ENCODE measurements around the gene PIK3R2.
A peak's percentile ranks its signal among the peaks of the same experiment; 100 is the strongest.
"Not testable (repeated sequence)": the region's sequence is repeated elsewhere in the genome, so short reads cannot be mapped to it uniquely, and the experiment has no call there.

The PIK3R2 gene
- 0.10 to 0.61 (median 0.31) reads per million in 4 experiments for total RNA-seq

DNA sequence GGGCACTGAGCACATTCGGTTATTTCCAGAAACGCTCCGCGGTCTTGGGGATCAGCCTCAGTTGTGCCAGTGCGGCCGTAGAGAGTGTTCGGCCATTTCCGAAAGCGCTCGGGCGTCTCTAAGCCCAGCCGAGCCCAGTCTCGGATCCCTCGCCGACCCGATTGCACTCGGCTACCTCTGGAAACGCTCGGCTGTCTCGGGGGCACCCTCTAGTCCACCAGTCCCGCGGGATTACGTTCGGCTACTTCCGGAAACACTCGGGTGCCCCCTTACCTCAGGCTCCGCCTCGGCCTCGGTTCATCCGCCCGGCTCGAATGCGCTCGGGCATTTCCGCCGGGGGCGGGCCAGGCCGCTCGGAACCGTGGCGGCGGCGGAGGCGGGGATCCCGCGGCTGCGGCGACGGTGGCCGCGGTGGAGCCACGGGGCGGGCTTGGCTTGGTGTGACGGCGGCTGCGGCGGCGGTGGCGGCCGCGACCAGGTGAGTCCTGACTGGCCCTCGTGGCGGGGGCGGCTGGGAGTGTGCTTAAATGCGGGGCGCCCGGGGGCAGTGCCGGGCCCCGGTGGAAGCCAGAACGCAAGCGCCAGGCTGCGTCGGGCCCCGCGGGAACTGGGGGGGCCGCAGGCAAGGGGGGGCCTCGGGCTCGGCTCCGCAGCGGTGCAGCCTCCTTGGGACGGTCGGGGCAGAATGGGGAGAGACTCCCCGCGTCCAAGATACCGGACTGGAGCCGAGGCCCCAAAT, at the start of gene PIK3R2:
TSS of gene PIK3R2 (plus strand) at position 347 of the 739 bp plus-strand sequence. CDS start 2,717 bp downstream, outside the sequence.
- peak; percentile 100 for DNase-seq

DNA sequence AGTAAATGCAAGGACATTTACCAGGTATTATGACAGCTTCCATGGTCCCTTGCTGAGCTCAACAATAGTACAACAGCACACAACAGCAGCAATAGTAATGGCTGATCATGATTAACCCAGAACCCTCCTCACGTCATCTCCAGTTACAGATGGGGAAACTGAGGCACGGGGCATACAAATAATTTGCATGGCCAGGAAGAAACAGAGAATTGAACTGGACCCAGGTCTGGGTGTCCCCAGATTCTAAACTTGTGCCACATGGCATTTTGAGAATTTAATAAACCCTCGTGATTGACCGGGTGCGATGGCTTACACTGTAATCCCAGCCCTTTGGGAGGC, 48.2 kb upstream of the PIK3R2 start:
- no peak for DNase-seq

DNA sequence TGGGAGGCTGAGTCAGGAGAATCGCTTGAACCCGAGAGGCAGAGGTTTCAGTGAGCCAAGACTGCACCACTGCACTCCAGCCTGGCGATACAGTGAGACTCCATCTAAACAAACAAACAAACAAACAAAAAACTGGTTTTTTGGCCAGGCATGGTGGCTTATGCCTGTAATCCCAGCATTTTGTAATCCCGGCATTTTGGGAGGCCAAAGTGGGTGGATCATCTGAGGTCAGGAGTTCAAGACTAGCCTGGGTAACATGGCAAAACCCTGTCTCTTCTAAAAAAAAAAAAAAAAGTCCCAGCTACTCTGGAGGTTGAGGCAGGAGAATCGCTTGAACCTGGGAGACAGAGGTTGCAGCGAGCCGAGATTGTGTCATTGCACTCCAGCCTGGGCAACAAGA, 47.7 kb upstream of the PIK3R2 start:
- DNase-seq = not testable (repeated sequence)

DNA sequence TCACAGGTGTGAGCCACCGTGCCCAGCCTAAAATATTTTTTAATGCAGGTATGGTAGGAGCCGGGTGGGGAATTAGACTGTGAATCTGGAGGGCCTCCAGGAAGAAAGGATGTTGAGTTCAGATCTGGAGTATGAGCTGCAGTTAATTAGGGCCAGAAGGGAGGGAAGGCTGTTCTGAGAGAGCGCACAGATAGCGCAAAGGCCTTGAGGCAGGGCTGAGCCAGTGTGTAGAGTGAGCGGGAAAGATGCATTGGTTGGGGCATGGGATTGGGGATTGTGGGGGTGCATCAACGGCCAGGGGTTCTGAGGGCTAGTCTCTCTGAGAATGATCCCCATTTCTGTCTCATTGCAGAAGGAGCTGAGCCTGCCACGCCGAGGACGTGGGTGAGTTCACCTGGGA, 45.7 kb upstream of the PIK3R2 start:
- no peak for DNase-seq

DNA sequence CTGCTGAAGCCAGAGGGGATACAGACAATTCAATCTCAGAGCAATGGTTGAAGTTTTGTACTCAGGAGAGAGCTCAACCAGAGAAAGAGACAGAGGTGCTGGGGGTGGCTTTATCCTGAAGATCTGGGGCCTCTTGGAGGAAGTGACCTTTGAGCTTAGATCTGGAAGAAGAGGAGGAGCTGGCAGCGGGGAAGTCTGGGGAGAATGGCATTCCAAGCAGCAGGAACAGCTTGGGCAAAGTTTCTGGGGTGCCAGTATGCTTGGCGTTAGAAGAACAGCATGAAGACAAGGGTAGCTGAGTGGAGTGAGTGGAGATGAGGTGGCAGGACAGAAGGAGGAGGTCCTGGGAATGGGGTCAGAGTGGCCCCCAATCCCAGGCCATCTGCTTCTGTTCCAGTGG, 44.1 kb upstream of the PIK3R2 start:
- no peak for DNase-seq

DNA sequence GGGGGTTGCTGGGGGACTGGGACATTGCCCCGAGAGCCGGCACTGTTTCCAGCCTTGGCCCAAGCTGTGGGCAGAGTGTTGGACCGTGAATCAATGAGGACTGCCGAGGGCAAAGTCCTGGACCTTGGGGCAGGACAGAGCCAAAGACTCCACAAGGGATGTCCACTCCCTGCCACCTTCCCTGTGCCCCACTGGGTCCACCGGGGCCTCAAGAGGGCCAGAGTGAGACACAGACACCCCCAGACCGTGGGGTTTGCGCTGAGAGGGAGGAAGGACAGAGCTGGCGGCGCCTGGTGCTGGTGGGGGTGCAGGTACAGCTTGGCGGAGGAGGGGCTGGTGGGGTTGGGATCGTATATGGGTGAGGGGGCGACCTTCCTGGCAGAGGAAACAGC, 43.6 kb upstream of the PIK3R2 start:
- DNase-seq = no peak

DNA sequence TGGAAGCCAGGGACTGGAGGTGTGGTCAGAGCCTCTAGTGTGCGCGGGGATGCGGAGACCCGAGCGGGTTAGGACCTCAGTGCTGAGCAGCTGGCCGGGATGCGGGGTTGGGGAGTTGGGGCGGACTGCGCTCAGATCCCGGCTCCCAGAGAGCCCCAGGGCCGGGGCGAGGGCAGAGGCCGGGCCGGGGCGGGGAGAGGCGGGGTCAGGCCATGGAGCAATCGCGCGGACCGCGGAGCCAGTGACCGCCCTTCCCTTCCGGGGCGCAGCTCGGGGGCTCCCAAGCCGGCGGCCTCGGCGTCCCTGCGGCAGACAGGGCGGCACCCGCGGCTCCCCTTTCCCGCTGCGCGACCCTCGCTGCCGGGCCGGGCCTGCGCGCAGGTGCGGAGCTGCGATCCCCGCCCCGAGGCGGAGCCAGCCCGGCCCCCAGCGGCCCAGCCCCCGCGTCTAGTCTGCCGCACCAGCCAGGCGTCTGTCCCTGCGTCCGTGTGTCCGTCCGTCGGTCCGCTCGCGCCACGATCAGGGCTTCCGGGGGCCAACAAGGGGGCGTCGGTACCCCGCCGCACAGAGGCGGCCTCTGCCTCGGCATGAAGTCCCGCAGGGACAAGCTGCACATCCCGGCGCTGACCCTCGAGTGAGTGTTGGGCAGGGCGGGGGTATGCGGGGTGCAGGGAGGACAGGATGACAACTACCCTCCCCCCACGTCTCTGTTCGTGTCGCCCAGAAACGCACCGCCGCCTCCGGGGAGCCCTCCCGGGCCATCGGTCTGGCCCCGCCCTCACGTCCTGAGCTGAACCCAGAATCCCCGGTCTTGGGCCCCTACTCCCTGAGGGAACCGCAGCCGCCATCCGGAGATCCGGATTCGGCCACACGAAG, 43.0 kb upstream of the PIK3R2 start:
- DNase-seq = peak; percentile 31

DNA sequence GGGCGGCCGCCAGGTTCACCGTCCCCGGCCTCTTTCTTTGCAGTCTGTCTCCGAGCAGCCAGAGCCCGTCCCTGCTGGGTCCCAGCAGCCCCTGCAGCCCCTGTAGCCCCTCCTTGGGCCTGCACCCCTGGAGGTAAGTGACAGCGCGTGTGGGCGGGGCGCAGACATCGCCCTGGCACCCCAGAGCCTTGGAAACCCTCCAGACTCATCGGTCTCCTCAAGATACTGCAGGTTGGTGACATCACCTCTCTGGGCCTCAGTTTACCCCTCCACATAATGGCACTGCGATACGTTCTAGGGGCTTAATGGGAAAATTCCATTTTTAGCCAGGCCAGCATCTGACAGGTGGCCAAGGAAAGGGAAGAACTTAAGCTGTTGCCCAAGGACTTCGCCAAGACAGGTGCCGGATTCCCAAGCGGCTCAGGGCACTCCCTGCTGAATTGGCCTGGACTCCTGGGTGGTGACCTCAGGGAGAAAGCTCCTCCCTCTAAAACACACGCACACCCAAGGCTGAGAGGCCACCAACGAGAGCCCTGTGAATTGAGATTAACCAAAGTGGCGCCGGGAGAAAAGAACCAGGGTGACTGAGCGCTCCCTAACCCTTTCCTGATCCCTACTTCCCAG, 42.2 kb upstream of the PIK3R2 start:
- no peak for DNase-seq

DNA sequence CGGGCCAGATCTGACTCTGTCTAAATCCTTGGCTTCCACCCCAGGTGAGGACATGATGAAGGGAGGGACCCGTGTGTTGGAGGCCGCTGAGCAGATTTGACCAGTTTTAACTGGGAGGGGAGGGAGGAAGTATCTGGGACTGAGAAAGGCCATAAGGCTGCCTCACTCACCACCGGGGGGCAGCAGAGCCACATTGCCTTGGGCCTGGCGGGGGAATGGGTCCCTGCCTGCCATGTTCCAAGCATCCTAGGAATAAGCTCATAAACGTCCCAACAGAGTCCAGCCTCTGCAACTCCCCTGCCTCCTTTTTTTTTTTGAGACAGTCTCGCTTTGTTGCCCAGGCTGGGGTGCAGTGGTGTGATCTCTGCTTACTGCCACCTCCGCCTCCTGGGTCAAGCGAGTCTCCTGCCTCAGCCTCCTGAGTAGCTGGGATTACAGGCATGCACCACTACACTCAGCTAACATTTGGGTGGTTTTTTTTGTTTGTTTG, 39.9 kb upstream of the PIK3R2 start:
- DNase-seq = peak; percentile 67

DNA sequence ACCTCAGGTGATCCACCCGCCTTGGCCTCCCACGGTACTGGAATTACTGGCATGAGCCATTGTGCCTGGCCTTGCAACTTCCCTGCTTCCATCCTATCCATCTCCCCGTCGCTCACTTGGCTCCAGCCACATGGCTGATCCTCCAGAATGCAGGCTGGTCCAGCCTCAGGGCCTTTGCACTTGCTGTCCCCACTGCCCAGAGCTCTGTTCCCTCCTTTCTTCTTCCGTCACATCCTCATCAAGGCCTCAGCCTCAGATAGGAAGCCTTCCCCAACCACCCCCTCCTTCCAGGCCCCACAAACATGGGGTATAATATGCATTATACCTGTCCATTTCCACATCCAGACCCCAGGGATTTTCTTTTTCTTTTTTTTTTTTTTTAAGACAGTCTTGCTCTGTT, 39.1 kb upstream of the PIK3R2 start:
- DNase-seq = no peak

DNA sequence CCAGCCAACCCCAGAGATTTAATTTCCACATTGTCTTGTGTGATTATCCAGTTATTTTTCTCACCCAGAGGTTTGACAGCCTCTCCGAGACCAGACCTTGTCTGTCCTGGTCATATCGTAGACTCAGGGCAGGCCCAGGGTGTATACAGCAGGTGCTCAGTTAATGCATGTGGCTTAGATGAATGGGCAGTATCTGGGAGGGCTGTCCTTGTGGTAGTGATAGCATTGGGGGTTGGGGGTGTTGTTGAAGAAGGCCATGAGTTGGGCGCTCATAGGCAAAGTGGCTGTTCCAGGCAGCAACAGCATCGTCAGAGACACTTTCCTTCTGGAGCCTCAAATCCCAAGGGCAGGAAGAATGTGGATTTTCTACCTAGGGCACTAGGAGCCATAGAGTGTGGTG, 38.5 kb upstream of the PIK3R2 start:
- DNase-seq = no peak

DNA sequence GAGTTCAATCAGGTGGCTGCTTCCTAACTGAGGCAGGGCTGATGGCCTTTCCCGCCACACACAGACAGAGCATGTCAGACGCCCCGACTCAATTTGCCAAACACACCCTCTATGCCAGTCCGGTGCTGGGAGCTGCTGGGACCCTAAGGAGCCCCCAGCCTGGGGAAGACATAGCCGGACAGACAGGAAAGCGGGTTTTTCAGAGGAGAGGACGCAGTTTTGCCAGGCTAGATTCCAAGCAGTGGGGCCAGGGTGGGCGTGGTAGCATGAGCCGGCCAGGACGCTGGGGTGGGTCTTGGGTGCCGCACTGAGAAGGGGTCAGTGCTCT, 35.6 kb upstream of the PIK3R2 start:
- DNase-seq = no peak

DNA sequence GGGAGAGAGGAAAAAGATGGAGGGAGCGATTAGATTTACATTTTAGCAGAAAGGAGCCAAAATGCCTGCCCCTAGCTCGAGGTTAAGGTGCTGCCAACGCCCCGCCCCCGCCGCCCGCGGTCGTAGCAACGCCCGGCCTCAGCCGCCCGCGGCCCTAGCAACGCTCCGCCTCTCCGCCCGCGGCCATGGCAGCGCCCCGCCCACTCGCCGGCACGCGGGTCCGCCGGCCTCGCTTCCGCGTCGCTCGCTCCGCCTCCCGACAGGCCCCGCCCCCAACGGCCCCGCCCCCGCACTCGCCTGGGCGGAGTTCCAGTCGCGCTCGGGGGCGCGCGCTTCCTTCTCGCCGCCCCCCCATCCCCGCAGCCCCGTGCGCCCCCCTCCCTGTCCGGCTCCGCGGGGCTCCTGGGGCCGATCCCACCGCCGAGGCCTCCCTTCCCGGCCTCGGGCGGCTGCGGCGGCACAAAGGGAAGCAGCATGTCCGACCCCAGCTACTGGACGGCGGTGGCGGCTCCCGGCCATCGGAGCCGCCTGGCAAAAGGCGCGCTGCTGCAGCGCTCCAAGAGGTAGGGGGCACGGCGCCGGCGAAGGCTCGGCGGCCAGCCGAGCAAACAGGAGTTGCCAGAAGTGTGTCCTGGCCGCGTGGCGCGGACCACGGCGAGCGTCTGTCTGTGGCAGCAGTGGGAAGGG, 35.1 kb upstream of the PIK3R2 start:
- DNase-seq = peak; percentile 94

DNA sequence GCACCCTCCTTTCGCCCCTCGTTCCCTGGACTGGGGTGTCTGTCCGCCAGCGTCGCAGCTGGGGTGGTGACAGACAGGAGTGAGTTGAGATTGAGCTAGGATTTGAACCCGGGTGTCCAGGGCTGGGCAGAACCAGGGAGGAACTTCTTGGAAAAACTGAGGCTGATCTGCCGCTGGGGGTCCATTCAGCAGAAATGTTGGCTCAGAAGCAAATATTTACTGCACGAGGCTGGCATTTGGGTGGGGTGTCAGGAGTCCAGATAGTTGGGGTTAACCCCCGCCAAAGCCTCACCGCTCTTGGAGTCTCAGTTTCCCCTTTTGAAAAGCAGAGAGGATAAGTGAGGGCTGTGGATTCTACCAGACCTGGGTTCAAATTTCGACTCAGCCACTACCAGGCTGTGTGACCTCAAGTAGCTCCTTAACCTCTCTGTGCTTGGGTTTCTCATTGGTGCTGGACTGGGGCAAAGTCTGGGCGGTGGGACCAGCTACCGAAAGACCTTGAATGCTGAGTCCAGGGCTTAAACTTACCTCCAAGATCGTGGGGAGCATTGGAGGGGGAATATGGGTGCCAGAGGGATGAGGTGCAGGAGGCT, 34.4 kb upstream of the PIK3R2 start:
- DNase-seq = no peak

DNA sequence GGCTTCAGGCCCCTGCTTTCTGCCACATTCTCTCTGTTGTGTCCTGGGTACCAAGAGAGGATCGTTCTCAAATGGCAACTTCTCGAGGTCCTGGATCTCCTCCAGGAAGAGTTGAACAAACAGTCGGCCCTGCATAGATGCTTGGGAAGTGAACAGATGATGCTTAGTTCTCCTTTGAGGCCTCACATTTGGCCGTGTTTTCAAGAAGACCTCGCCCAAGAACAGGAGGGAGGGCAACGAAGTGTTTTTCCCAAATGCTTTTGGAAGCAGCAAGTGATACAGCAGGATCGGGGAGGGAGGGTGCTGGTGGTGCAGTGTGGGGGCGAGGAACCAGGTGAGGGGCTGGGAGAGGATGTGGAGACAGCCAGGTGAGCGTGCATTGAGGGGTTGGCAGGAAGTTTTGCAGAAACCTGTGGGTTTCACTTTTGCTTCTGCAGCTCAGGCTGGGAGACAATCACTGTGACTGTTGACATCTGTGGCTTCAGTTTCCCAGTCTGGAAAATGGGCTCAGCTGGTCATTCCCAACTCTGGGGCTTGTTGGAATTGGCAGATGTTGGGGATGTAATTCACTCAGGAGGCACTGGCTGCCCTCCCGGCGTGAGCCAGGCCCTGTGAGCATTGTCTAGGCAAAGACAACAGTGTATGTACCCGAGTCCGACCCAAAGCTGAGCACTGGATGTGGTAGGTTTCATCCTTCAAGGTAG, 33.8 kb upstream of the PIK3R2 start:
- no peak for DNase-seq

DNA sequence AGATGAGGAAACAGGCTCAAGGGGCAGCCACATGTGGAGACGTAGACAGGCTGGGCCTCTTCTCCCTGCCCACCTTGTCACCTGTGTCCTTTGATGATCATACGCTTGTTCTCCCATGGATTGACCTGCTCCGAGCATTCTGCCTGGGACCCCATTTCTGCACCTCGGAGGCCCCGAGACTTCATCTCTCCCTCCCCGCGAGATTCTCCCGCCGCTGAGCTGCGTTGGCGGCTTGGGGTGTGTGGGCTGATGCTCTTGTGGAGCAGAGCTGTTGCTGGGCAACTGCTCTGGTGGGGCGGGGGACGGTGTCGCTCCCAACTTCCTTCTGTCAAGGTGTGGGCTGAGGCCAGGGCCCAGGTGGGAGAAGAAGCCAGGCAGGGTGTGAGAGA, 33.3 kb upstream of the PIK3R2 start:
- peak; percentile 28 for DNase-seq

DNA sequence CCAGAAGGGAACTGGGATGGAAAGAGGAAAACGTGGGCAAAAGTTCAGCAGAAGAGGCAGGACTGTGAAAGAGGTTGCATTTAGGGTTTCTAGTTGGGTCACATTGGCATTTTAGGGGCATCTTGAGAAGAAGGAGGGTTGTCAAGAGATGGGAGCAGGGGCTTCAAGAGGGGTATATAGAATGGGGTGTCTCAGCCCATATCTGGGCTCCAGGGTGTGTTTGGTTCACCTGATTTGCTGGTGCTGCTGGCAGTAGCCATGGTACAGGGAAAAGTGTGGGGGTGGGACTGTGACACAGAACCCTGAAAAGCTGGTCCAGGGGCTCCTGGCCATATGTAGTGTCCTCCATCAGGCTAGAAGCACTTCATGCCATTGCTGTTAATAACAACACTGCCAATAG, 32.8 kb upstream of the PIK3R2 start:
- DNase-seq = no peak

DNA sequence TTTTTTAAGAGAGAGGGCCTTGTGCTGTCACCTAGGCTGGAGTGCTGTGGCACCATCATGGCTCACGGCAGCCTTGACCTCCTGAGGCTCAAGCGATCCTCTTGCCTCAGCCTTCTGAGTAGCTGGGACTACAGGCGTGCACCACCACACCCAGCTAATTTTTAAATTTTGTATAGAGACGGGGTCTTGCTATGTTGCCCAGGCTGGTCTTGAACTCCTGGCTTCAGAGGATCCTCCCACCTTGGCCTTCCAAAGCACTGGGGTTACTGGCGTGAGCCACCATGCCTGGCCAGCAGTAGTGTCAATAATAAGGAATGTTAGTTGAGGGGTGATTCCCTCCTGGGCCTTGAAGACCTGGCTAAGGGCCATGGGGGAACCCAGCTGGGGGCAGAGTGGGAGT, 31.8 kb upstream of the PIK3R2 start:
- no peak for DNase-seq

DNA sequence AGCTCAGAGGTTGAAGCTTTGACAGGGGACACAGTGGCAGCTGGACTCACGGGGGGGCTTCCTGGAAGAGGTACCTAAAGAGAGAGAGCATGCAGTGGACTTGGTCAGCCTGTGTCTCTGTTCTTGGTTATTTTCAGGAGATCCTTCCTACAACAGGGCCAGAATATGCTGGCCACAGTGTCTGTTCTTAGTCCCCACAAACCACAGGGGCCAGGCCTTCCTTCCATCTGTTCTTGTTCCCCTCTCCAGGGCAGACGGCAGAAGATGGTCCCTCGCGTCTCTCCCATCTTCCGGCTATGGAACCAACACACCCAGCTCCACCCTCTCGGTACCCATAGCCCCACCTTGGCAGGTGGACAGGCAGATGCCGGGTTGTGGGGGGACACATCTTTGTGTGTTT, 30.5 kb upstream of the PIK3R2 start:
- DNase-seq = no peak

DNA sequence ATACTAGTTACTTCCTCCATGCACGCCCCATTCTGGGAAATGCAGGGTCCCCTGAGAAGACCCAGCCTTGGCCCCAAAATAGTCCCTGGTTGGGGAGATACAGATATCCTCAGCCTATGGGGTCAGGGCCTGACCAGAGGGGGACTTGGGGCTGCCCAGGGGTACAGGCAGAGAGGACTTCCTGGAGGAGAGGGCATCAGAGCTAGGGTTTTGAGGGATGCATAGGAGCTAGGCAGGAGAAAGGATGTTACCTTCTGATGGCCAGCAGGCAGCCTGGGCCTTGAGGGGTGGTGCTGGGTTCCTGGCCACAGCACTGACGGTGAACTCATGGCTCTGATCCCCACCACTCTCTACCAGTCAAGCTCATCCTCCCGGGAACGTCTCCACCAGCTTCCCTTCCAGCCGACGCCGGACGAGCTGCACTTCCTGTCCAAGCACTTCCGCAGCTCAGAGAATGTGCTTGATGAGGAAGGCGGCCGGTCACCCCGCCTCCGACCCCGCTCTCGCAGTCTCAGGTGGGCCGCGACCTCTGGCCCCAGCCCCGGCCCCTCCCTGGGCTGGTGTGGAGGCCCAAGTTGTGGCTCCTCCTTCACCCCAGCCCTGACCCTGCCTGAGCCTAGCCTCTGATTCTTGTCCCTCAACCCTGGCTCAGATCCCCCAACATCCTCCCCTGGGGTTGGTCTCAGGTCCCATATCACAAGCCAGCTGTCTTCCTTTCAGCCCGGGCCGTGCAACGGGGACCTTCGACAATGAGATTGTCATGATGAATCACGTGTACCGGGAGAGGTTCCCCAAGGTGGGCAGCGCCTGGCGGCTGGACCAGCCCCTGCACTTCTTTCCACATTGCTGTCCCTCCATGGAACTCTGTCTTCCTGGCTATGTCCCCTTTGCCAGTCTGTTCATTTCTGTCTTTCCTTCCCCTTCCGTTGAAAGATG, 29.8 kb upstream of the PIK3R2 start:
- no peak for DNase-seq

DNA sequence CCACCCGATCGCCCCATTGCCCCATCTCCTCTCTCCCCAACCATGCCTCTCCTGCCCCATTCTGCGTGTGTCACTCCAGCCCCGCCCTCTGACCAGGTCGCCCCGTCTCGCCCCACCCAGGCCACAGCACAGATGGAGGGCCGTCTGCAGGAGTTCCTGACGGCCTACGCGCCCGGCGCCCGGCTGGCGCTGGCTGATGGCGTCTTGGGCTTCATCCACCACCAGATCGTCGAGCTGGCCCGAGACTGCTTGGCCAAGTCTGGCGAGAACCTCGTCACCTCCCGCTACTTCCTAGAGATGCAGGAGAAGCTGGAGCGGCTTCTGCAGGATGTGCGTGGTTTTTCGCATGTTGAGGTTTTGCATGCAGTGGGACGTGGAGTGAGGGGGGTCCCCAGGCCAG, 29.1 kb upstream of the PIK3R2 start:
- no peak for DNase-seq

All from effector CD8-positive, alpha-beta T cell (primary cell).